Midbrain (tissue), 1 donor: ENCODE results near the gene ZFYVE16.
"Not testable (repeated sequence)": the region's sequence is repeated elsewhere in the genome, so short reads cannot be mapped to it uniquely, and the experiment has no call there.

ENCODE experiments used
- DNase-seq: peaks from one replicate; lab custom pipeline; 2025; lab: John Stamatoyannopoulos, UW

The ZFYVE16 gene

DNA sequence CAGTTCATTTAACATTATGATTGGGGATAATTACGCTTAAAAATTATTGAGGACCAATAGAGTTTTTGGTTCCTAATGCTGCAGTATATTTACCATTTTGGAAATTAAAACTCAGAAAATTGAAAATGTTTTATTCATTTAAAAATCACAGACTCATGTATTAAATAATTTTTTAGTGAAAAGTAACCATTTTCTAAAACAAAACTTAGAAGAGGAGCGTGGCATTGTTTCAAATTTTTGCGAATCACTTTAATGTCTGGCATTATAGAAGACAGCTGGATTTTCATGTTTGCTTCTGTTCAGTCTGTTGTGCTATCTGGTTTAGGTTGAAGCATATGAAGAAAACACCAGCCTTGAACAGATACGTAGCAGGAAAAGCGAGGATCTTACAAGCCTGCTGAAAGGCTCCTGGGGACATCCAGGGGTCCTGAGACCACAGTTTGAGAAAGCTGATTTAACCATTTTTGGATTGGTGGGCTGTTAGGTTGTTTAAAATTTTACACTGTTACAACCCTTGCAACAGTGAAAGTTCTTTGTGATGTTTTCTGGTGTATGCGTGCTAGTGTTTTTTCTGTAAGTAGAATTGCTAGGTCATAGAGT lies 1.6 kb downstream of the ZFYVE16 start:
- DNase-seq = peak; percentile 39

DNA sequence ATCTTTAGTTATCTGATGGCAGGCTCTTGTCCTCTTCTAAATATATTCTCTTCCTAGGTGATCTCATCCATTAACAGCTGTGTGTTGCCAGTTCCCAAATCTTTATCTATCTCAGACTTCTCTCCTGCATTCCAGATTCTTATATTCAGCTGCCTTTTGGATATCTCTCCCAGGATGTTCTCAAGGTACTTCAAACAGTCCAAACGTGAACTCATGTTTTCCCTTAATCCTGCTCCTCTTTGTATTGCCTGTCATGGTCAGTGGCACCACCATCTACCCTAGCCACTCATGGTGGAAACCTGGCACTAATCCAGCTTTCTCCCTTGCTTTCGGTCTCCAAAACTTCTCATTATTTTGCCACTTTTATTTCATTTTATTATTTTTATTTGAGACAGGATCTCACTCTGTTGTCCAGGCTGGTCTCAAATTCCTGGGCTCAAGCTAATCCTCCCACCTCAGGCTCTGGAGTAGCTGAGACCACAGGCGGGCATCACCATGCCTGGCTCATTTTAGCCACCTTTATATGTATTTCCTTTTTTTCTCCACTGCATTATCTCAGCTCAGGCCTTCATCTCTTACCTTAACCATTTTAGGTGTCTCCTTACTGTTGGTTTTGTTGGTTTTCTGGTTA lies 3.8 kb downstream of the ZFYVE16 start:
- no peak for DNase-seq

DNA sequence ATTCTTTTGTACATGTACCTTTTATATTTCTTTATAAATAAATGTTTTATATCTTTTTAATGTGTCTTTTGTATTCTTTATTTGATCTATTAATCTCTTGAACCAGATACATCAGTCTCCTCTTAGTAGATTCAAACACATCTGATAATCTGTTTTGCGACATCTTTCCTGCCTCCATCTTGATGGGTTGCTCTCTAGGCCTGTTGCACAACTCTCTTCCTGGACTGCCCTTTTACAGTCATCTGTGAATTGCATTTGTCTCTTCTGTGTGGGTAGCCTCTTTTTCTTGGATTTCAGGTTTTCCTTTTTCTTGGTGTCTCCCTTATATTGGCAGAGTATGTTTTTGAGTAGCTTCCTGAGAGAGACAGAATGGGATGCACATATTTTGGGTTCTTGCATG lies 6.2 kb downstream of the ZFYVE16 start:
- no peak for DNase-seq

DNA sequence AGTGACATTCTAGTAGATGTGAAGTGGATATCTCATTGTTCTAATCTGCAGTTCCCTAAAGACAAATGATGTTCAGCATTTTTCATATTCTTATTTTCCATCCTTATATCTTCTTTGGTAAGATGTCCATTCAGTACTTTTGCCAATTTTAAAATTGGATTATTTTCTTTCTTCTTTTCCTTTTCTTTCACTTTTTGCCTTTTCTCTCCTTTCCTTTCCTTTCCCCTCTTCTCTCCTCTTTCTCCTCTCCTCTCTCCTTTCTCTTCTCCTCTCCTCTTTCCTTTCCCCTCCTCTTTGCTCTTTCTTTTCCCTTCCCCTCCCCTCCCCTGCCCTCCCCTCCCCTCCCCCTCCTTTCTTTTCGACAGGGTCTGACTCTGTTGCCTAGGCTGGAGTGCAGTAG lies 10.1 kb downstream of the ZFYVE16 start:
- no peak for DNase-seq

DNA sequence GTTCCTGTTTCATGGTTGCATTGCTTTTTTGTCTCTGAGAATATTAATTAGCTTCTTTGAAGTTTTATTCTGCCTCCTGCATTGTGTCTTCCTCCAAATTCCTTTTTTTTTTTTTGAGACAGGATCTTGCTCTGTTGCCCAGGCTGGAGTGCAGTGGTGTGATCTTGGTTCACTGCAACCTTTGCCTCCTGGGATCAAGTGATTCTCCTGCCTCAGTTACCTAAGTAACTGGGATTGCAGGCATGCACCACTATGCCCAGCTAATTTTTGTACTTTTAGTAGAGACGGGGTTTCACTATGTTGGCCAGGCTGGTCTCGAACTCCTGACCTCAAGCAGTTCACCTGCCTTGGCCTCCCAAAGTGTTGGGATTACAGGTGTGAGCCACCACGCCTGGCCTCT lies 16.5 kb downstream of the ZFYVE16 start:
- not testable (repeated sequence) for DNase-seq

DNA sequence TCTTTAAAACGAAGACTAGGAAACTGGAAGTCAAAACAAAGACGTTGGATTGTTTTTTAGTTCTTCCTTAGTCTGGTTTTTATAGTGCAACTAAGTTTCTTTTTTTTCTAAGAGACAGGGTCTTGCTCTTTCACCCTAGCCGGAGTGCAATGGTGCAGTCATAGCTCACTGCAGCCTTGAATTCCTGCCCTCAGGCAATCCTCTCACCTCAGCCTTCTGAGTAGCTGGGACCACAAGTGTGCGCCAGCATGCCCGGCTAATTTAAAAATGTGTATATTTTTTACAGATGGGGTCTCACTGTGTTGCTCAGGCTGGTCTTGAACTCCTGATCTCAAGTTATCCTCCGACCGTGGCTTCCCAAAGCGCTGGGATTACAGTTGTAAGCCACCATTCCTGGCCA lies 27.6 kb downstream of the ZFYVE16 start:
- DNase-seq = no peak

DNA sequence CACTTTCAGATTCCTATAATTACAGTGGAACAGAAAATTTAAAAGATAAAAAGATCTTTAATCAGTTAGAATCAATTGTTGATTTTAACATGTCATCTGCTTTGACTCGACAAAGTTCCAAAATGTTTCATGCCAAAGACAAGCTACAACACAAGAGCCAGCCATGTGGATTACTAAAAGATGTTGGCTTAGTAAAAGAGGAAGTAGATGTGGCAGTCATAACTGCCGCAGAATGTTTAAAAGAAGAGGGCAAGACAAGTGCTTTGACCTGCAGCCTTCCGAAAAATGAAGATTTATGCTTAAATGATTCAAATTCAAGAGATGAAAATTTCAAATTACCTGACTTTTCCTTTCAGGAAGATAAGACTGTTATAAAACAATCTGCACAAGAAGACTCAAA lies 29.5 kb downstream of the ZFYVE16 start:
- DNase-seq = no peak

DNA sequence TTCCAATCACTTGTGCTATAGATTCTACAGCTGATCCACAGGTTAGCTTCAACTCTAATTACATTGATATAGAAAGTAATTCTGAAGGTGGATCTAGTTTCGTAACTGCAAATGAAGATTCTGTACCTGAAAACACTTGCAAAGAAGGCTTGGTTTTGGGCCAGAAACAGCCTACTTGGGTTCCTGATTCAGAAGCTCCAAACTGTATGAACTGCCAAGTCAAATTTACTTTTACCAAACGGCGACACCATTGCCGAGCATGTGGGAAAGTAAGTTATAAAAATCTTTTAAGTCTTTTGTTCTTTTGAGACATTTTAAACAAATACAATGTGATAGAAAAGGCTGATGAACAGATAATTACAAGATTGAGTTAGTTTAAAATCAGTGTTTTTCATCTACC lies 30.9 kb downstream of the ZFYVE16 start:
- DNase-seq = no peak

DNA sequence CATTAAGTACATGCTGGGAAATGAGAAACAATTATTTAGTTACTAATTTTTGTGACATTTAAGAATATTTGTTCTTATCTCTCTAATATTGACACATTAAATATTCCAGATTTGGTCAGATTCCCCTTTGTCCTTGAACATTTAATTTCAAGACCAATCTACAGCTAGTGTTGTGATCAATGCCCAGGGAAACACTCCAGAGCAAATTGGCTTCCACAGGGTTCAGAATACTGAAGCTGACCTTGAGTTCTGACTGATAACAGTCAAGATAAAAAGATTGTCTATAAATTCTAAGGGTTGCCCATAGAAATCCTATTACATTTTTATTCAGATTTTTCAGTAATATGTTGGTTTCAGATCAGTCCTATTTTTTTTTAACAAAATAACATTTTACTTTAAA lies 31.3 kb downstream of the ZFYVE16 start:
- DNase-seq = no peak

DNA sequence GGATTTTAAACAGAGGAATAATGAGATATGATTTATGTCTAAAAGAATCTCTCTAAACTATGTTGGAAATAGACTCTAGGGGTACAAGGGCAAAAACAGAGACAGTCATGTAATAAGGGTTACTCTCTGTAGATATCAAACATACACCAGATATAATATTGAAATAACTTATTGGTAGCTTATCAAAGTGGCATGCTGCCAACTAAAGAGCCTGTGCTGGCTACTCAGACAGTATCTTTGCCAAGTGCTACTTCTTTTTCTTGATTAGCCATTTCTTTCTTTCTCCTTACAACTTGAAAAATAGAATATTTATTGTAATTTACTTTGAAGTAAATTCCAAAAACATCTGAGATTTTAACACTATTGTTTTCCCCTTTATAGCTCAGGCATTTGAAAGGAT lies 34.9 kb downstream of the ZFYVE16 start:
- DNase-seq = no peak

DNA sequence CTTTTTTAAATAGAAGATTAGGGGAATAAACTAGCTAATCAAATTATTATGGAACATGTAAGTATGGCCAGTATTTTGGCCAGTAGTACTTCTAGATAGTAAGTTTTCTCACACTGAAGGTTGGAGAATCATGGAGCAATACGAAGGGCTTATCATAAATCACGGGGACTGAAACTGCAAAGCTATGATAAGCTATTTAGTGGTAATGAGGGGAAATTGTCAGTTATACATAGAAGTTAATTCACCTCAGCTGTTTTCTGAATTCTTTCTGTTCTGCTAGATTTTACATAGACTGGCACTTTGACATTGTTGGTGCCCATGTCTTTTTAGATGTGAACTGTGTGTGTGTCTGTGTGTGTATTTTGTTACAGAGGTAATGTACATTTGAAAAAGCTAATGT lies 45.5 kb downstream of the ZFYVE16 start:
- no peak for DNase-seq

DNA sequence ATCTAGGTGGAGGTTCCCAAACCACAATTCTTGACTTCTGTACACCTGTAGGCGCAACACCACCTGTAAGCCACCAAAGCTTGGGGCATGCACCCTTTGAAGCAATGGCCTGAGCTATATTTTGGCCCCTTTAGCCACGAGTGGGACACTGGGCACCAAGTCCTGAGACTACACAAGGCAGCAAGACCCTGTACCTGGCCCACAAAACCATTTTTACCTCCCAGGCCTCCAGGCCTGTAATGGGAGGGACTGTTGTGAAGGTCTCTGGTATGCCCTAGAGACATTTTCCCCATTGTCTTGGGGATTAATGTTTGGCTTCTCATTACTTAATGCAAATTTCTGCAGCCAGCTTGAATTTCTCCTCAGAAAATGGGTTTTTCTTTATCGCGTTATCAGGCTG lies 55.4 kb downstream of the ZFYVE16 start:
- DNase-seq = no peak

DNA sequence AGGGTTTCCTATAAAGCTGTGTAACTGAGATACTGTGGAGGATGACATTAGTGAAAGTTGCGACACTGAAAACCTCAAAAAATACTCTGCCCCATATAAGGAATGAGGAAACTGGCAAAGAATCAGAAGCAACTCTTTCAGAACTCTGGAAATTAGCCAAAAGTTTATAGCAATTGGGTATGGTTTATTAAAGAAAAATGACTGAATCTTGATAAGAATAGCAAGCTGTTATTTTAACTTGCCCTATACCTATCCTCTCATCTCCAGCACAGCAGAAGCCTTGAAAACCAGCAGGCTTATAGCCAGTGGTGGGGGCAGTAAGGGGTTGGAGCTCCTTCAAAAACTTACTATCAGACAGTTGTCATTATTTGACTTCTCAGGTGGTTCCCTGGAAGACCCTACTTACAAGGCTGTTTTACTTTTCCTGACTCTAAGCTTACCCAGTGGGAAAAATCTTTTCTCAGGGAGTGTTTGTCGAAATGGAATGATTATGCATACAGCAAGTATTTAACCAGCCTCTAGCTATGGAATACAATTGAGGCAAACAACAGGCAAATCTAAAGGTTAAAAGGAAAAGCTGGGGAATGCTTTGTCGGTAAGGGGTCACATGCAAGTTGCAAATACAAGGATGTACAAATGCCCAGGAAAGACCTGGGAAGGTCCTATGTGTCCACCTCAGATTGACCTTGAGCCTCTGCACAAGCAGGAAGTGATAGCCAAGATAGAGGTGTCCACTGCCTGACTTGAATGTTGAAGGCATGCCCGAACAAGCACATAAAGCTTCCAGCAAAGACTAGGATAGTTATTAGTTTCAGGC lies 59.0 kb downstream of the ZFYVE16 start:
- DNase-seq = no peak

DNA sequence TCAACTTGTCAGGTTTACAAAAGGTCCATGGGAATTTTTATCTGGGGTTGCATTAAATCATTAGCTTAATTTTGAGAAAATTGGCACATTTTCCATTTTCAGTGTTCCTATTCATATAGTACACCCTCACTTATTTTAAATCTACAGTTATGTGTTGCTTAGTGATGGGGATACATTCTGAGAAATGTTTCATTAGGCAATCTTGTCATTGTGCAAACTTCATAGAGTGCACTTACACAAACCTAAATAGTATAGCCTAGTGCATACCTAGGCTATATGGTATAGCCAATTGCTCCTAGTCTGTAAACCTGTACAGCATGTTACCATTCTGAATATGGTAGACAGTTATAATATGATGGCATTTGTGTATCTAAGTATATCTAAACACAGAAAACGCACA lies 60.3 kb downstream of the ZFYVE16 start:
- no peak for DNase-seq

DNA sequence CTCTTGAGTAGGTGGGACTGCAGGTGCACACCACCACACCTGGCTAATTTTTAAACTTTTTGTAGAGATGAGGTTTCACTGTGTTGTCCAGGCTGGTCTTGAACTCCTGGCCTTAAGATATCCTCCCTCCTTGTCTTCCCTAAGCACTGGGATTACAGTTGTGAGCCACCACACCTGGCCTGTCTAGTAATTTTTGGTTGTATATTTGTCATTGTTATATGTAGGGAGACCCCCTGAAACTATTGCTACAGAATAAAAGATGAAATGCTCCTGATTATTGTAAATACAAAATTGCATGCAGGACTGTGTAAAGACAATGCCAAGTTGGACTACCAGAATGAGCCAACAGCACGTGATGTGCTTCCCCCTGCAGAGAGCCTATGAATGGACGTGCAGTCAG lies 62.8 kb downstream of the ZFYVE16 start:
- not testable (repeated sequence) for DNase-seq

DNA sequence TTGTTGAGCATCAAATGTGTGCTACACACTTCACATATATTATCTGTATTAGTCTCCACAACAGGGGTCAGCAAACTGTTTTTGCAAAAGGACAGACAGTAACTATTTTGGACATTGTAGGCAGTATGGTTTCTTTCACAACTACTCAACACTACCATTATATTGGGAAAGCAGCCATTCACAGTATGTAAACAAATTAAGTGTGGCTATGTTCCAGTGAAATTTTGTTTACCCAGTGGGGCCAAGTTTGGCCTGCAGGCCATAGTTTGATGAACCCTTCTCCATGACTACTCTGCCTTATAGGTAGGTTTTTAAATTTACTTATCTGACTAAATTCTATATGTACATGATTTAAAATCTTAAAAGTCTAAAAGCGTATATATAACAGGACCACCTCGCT lies 67.1 kb downstream of the ZFYVE16 start:
- DNase-seq = no peak

DNA sequence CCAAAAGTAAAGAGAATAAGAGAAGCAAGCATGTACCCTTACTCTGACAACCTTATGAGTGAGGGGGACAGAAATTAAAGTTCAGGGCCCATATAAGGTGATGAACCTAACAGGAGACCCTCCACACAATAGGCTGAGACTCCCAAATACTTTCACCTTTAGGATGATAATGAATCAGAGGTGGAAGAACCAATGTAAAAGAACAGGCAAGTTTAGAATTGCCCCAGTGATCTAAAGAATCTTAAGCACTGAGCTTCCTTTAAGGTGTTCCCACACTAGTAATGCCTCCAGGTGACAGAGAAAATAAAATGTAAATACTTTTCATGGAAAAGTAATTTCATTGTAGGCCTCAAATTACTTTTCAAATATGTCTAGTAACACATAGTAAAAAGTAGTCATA lies 71.8 kb downstream of the ZFYVE16 start:
- no peak for DNase-seq

DNA sequence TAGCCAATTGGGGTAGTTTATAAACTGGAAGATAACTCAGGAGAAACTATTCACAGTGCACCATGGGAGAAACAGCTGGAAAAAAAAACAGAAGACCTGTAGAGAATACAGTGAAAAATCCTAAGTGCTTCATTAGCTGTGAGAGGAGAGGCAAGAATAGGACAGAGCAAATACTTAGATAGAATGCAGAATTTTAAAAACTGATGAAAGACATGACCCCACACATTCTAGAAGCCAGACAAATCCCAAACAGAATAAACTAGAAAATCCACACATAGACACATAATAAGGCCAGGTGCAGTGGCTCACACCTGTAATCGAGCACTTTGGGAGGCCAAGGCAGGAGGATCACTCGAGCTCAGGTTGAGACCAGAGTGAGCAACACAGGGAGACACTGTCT lies 72.5 kb downstream of the ZFYVE16 start:
- DNase-seq = no peak

DNA sequence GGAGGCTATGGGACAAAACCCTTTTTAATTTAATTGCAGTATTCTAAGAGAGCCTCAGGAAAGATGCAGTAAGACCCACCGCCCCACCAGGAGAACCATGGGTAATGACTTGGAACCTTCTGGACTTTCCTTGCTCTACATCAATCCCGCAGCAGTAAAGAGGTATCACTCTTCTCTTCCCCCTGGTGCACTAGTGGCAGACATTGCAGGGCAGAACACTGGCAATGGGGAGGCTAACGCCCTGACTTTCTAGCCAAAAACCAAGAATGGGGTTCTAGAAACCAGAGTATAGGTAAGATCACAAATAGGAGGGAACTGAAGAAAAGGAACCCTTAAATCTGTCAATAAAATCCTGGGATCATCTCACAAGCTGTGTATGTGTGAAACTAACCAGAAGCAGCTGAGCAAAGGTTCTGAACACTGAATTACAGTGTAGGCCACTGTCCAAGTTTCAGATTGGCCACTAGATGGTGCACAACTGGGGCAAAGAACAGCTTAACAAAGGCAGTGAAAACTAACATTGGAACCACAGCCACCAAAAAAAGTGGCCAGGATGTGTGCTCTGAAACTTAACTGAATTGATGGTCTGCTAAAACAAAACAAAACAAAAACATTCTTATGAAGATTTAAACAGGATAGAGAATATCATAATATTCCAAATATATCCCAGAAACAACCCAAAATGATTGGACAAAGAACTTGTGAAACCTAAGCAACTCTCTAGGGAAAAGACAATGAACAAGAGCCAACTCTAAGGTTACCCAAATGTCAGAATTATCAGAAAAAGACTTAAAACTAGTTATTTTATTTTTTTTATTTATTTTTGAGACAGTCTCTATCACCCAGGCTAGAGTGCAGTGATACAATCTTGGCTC lies 73.4 kb downstream of the ZFYVE16 start:
- DNase-seq = peak; percentile 27

DNA sequence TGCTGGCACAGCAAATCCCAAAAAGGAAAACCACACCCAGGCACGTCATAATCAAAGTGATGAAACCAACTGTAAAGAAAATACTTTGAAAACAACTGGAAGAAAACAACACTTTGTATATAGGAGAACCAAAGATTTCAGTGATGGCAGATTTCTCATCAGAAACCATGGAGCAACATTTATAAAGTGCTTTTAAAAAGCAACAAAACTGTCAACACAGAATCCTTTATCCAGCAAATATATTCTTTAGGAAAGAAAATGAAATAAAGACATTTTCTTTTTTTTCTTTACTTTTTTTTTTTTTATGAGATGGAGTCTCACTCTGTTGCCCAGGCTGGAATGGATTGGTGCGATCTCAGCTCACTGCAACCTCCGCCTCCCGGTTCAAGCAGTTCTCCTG lies 74.7 kb downstream of the ZFYVE16 start:
- no peak for DNase-seq

DNA sequence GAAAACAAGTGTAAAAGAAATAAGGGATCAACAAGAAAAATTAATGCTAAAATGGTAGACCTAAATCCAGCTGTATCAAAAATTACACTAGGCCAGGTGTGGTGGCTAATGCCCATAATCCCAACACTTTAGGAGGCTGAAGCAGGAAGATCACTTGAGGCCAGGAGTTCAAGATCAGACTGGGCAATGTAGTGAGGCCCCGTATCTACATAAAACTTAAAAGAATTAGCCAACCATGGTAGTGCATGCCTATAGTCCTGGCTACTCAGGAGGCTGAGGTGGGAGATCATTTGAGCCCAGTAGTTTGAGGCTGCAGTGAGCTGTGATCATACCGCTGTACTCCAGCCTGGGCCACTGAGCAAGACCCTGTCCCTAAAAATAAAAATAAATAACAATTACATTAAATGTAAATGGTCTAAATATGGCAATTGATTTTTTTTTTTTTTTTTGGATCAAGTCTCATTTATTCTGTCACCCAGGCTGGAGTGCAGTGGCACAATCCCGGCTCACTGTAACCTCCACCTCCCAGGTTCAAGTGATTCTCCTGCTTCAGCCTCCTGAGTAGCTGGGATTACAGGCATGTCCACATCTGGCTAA lies 75.9 kb downstream of the ZFYVE16 start:
- DNase-seq = no peak

DNA sequence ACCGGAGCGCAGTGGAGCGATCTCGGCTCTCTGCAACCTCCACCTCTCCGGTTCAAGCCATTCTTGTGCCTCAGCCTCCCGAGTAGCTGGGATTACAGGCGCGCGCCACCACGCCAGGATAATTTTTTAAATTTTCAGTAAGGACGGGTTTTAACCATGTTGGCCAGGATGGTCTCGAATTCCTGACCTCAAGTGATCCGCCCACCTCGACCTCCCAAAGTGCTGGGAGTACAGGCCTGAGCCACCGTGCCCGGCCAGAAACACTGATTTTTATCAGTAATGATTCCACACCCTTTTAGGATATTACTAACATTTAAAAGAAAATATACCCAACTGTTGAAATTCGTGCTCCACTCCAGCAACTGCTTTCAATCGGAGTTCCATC lies 79.6 kb downstream of the ZFYVE16 start:
- no peak for DNase-seq
